HG02623 (cell line): Measurements from ENCODE around the gene TIMP3.

ENCODE experiments used
- ATAC-seq: cut with Tn5 transposase; IDR thresholded peaks from one replicate; pipeline ENCODE4 v1.9.1; 2021; ENCODE audit warnings: moderate library complexity; ENCODE audit not compliant: unreplicated experiment

The TIMP3 gene

DNA sequence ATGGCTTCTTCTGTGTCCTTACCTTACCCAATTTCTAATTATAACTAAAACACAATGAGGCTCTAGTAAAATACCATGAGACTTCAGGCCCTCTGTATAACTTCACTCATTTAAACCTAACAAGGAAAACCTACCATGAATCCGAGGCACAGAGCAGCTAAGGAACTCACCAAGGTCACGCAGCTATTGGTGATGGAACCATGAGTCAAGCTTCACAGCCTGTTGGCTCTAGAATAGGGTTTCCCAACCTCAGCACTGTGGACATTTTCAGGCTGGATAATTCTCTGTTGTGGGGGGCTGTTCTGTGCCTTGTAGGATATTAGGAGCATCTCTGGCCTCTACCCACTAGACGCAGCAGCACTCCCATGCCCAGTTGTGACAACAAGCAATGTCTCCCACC lies 75.7 kb downstream of the TIMP3 start:
- no peak for ATAC-seq

DNA sequence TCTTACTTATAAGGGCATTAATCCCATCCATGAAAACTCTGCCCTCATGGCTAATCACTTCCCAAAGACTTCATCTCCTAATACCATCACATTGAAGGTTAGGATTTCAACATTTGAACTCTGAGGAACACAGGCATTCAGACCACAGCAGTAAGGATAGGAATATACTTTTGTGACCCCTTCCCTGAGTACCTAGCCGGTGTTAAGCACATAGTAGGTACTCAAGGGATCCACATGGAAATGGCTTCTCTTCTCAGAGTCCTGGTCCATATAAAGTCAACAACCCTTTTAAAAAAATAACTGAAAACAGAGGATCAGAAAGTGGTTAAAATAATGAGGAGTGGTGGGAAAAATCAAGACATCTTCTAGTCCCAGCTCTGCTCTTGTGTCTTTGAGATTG lies 78.0 kb downstream of the TIMP3 start:
- no peak for ATAC-seq

GRCh38 chr22:32880061-32880460 lies 78.6 kb downstream of the TIMP3 start:
- no peak for ATAC-seq

- no peak for ATAC-seq
These were observed 79.0 kb downstream of the TIMP3 start for GRCh38 chr22:32880505-32880892.

GRCh38 chr22:32880893-32881596 lies 79.5 kb downstream of the TIMP3 start:
- no peak for ATAC-seq

DNA sequence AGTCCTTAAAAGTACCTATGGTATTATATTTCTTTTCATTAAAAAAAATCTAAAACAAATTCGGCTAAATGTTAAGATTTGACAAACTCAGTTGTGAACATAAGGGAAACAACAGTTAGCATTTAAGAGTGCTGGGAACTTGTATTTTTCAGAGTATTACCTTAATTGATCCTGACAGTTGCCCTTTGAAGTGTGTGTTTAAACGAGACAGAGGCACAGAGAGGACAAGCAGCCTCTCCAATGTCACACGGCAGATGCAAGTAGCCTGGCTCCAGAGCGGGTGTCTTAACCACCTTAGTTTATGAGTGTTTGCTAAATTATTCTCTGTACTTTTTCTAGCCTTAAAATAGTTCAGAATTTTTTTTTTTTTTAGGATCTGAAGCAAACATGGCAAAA lies 80.9 kb downstream of the TIMP3 start:
- ATAC-seq: no peak

DNA sequence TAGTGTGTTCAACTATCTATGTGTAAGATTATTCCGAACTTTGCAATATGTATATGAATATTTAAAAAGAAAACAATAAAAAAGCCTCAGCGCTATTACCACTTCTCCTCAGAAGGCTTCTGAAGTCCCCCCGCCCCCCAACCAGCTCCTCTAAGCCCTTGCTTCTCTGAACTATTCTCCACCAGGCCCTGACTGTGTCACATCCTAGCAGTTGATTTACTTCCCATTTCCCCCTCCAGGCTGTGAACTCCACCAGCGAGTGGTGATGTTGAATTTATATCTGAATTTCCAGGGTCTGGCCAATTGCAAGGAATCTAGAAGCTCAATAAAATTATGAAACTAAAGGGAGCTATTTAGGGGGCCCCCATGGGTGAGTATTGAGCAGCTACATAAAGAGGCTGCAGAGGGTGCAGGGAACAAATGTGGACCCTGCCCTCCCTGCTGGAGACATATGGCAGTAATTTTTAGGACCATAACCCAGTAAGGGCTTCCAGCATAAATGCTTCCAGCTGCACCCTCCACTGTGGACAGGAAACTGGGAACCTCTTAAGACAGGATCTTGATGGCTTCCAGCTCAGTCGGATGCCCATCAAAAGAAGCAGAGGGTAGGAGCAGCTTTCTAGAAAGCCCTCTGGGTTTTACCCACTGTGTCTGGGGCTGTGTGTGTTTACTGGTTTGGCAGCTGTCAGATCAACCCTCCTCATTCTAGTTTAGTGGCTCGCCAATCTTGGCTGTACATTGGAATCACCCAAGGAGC lies 81.4 kb downstream of the TIMP3 start:
- ATAC-seq: no peak

DNA sequence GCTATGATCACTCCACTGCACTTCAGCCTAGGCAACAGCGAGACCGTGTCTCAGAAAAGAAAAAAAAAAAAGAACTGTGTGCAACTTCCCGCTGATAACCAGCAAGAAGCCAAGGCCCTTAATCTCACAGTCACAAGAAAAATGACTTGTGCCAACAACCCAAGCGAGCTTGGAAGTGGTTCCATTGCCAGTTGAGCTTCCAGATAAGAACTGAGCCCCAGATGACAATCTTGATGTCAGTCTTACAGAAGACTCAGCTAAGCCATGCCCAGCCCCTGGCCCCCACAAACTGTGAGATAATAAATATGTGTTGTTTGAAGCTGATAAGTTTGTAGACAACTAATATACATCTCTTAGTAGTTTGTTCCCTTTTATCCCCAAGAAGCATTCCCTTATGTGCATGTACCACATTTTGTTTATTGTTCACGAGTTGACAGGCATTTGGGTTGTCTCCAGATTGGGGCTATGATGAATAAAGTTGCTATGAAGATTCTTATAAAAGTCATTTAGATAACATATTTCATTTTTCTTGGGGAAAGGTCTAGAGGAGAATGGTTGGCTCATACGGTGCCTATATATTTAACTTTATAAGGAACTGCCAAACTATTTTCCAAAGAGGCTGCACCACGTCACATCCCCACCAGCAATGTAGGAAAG lies 85.9 kb downstream of the TIMP3 start:
- no peak for ATAC-seq

DNA sequence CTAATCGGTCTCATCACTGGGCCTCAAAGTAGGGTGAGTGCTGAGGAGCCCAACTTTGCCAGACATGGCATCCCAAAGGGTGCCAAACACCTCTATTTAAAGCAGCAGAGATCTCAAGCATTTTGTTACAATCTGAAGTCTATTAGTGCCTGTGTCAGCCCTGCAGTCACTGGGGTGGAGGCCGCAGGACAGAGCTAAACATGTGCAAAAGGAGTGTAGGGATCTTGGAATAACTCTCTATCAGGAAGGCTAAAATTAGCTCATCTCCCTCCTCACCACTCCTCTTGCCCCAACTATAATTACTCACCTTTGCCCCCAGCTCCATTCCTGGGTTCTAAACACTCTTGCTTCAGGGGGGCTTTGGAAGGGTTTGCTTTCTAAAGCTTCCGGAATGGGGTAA lies 87.5 kb downstream of the TIMP3 start:
- ATAC-seq: no peak

- no peak for ATAC-seq
These were observed 95.4 kb downstream of the TIMP3 start for GRCh38 chr22:32896891-32897290.

DNA sequence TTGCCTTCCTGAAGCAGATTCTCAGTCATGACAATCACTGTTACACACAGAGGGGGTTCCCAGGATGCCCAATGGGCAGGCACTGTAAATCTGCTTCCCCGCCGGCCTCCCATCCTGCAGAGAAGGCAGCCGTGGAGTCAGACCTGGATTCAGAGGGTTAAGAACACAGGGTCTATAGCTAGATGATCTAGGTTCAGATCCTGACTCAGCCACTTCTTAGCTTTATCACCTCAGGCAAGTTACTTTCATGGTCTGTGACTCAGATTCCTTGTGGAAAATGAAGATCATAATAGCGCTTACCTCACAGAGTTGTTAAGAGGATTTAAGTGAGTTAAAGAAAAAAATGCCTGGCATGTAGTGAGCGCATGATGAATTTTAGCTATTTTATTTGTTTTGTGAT lies 95.9 kb downstream of the TIMP3 start:
- ATAC-seq: no peak

GRCh38 chr22:32900886-32901635 lies 99.6 kb downstream of the TIMP3 start:
- no peak for ATAC-seq

DNA sequence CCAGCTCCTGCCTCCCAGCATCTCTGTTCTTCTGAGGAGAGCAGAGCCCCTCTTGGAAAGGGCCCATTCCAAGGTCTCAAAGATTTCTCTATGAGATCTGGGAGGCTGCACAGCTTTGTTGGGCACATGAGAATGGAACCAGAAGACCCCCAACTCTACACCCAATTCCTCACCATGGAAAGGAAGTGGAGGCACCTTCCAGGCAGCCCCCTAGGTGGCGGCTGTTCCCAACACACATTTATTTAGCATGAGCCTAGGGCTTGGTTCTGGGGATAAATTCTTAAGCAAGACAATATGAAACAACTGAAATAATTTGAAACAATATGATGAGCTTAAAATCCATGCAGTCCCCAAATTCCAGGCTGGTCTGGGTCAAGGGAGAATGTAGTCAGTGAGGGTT lies 100.4 kb downstream of the TIMP3 start:
- no peak for ATAC-seq

DNA sequence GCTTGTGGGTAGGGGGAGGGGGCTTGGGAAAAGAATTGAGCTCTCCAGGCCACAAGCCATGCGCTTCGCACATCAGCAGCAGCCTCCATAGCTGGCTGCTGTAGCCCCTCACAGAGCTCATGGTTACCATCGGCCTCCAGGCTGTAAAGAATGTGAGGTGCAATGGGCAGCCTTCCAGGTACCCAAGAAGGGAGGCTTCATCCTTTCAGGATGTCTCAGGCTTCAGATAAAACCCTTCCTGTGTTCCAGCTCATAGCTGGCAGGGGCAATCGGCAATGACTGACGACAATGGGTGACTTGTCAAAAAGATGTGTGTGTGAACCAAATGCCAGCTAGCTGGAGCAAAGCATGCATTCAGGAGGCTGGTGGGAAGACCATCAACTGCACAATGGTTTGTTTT lies 102.0 kb downstream of the TIMP3 start:
- no peak for ATAC-seq

DNA sequence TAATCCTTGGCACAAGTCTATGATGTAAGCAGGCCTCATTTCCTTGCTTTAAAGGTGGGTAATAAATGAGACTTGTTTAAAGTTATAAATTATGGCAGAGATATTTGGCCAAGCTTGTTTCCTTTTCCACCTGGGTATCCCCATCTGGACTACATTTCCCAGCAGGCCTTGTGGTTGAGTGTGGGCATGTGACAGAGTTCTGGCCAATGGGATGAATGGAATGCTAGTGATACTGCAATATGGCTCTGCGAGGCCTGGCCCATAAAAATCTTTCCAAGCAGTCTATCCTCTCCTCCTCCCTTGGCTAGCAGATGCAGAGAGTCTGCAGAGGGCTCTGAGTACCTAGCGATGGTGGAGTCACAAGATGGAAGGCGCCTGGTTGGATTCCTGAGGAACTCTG lies 102.5 kb downstream of the TIMP3 start:
- ATAC-seq: no peak

DNA sequence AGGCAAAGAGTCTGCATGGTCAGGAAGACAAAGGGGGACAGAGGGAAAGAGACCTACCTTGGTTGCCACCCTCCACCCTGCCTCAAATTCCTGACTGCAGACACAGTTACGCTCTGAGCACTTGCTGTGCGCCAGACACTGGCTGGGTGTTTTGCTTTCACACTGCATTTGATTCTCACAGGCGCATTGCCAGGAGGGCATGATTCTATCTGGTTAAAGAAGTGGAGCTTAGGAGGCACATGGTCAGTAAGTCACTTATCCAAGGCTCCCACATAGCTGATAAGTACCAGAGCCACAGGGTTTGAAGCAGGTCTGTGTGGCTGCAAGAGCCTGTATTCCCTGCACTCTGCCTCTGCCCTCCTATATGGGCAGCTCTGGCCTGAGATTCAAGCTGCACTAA lies 103.9 kb downstream of the TIMP3 start:
- ATAC-seq: no peak

DNA sequence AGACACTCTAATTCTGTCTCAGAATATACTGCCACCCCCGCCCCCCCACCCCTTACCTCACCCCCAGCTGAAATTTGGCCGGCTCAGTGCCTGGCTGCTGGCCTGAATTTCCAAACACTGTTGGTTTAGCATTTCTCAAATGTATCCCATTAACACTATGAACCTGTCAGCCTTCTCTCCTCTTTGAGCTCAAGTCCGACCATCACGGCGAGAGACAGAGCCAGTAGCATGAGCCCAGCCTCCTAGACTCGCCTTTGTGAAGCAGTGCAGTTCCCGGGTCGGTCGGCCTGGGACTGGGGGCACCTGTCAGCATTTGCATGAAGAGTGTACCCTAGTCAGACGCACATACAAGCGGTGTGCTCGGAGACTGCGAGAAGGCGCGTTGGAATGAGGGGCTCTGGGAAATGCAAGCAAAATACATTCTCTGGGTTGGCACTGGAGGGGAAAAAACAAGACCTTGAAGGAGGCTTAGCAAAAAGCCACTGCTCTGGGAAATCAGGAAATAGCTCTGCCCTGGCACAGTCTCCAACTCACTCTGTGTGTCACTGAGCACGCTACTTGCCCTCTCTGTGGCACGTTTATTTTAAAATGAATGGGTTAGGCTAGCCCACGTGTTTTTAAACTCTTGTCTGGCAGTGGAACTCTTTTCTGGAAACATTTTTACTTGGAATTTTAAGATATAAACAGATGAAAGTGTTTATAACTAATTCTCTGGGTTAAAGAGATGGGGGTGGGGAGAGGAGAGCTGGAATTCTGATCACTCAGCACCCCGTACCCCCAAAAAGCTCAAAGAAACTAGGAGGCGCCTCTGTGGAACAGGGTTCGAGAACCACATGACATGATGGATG lies 108.3 kb downstream of the TIMP3 start:
- ATAC-seq: no peak

- no peak for ATAC-seq
These were observed 108.9 kb downstream of the TIMP3 start for GRCh38 chr22:32910429-32910772.

DNA sequence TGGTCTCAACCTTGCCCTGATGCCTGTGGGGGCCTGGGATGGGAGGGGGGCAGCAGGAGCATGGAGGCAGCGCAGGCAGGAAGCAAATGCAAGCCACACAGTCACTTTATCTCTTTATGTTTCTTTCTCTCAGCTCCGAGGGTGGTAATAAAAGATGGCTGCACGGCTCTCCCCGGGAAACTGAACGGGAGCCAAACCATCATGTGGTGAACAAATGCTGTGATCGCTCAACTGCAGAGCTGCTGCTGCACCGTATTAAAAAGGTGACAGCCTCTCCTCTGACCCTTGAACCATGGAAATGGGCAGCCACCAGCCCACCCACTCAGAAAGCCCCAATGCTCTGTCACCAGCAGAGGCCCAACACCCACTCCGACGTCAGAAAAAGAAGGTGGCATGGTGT lies 110.0 kb downstream of the TIMP3 start:
- no peak for ATAC-seq
